ENCODE data around the gene GCN1.

DNA sequence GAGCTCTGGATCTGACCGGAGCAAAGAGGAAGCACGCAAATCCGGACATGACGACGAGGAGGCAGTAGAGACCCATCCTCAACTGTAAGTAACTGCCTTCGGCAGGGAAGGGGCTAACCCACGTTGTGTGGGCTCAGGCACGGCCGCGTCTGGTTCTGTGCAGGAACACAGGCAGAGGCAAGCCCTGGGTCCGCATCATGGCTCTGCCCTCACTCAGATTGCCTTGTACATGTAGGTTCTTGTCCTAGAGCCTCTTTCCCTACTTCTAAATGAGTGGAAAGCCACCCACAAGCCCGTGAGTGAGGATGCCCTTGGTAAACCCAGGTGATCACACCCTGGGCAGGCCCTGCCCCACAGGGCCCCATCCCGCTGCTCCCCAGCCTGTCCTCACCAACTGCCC lies 15.3 kb upstream of the GCN1 start:
- TF ChIP-seq EZH2 (IDR thresholded peaks at IDR 0.05), result no peak
- TF ChIP-seq POLR2AphosphoS5 (IDR thresholded peaks at IDR 0.05; ENCODE audit: borderline replicate concordance, low read depth, low read length), result no peak

All from SK-N-MC (cell line).